ENCODE data around the gene CDRT15.

CDRT15 gene

GRCh38 chr17:14206891-14207290 lies 29.8 kb downstream of the CDRT15 start:
- H2BK15ac ChIP-seq (ENCODE audit: low read length): no peak overlapping the region
- peaks cover 4 to 5% of the 10 kb centered on the region in 2 donors for H3K9me3 ChIP-seq (replicated peaks in 1 of 2; ENCODE audit: control insufficient read depth in 2 of 2, insufficient read depth in 1 of 2, low read depth in 1 of 2, low read length in 2 of 2)
- no peak overlapping the region for H2BK120ac ChIP-seq (ENCODE audit: low read depth, low read length)
- H4K91ac ChIP-seq (ENCODE audit: low read depth, low read length, poor library complexity): no peak overlapping the region
- no peak overlapping the region for H3K23ac ChIP-seq (ENCODE audit: low read depth, low read length, poor library complexity)
- H2AFZ ChIP-seq (ENCODE audit: low read length): no peak overlapping the region
- no peak overlapping the region for H3K4me3 ChIP-seq (ENCODE audit: low read length in 2 of 2)
- H3K36me3 ChIP-seq (replicated peaks in 1 of 2; ENCODE audit: control insufficient read depth in 2 of 2, insufficient read depth in 2 of 2, low read length in 2 of 2): peaks cover 6 to 28% of the 10 kb centered on the region in 2 donors
- H2BK12ac ChIP-seq (ENCODE audit: low read length): no peak overlapping the region
- no peak overlapping the region for H3K14ac ChIP-seq (ENCODE audit: low read length)
- no peak overlapping the region for H4K8ac ChIP-seq (ENCODE audit: low read depth, low read length)
- H3K4me1 ChIP-seq (ENCODE audit: control insufficient read depth in 2 of 2, insufficient read depth in 1 of 2, low read depth in 1 of 2, low read length in 2 of 2): no peaks in the 10 kb centered on the region
- no peak overlapping the region for H3K4me2 ChIP-seq (ENCODE audit: insufficient read depth, low read length, poor library complexity, severe bottlenecking)
- H3K4ac ChIP-seq (ENCODE audit: low read length): no peak overlapping the region
- no peak for DNase-seq (ENCODE audit: low spot score)
- H3K27ac ChIP-seq (replicated peaks; ENCODE audit: low read length): no peak overlapping the region
- H3K18ac ChIP-seq (ENCODE audit: low read length): peak overlapping the region; percentile 39
- no CpG with 5 or more reads among the region's 29 CpGs for WGBS, 2 donors (ENCODE audit: extremely low coverage in 2 of 2, insufficient read length in 2 of 2, insufficient replicate concordance in 1 of 2)
- H3K9ac ChIP-seq (ENCODE audit: low read depth, low read length, poor library complexity): peak overlapping the region; percentile 7
- H2AK5ac ChIP-seq (ENCODE audit: low read depth, low read length): no peak overlapping the region
- H3K27me3 ChIP-seq (ENCODE audit: control insufficient read depth in 3 of 3, insufficient read depth in 3 of 3, low read depth in 1 of 3, low read length in 3 of 3): no peaks in the 10 kb centered on the region
- no peak overlapping the region for H2BK5ac ChIP-seq (ENCODE audit: low read length)
- no peaks in the 10 kb centered on the region for H3K79me1 ChIP-seq (ENCODE audit: low read depth, low read length)

GRCh38 chr17:14205992-14206461 lies 30.6 kb downstream of the CDRT15 start:
- no peak overlapping the region for H2BK15ac ChIP-seq (ENCODE audit: low read length)
- H3K9ac ChIP-seq (ENCODE audit: low read depth, low read length, poor library complexity): no peak overlapping the region
- H3K27ac ChIP-seq (replicated peaks; ENCODE audit: low read length): no peak overlapping the region
- H3K4me1 ChIP-seq (ENCODE audit: control insufficient read depth in 2 of 2, insufficient read depth in 1 of 2, low read depth in 1 of 2, low read length in 2 of 2): peaks cover 0 to 2% of the 10 kb centered on the region in 2 donors
- no peak overlapping the region for H3K4me2 ChIP-seq (ENCODE audit: insufficient read depth, low read length, poor library complexity, severe bottlenecking)
- H3K27me3 ChIP-seq (ENCODE audit: control insufficient read depth in 3 of 3, insufficient read depth in 3 of 3, low read depth in 1 of 3, low read length in 3 of 3): no peaks in the 10 kb centered on the region
- H2BK120ac ChIP-seq (ENCODE audit: low read depth, low read length): no peak overlapping the region
- H3K9me3 ChIP-seq (replicated peaks in 1 of 2; ENCODE audit: control insufficient read depth in 2 of 2, insufficient read depth in 1 of 2, low read depth in 1 of 2, low read length in 2 of 2): no peaks in the 10 kb centered on the region
- no peak overlapping the region for H3K14ac ChIP-seq (ENCODE audit: low read length)
- H3K23ac ChIP-seq (ENCODE audit: low read depth, low read length, poor library complexity): no peak overlapping the region
- DNase-seq (ENCODE audit: low spot score): no peak
- H4K91ac ChIP-seq (ENCODE audit: low read depth, low read length, poor library complexity): no peak overlapping the region
- no CpG with 5 or more reads among the region's 13 CpGs for WGBS, 2 donors (ENCODE audit: extremely low coverage in 2 of 2, insufficient read length in 2 of 2, insufficient replicate concordance in 1 of 2)
- H3K36me3 ChIP-seq (replicated peaks in 1 of 2; ENCODE audit: control insufficient read depth in 2 of 2, insufficient read depth in 2 of 2, low read length in 2 of 2): peaks cover 6 to 28% of the 10 kb centered on the region in 2 donors
- no peak overlapping the region for H2AFZ ChIP-seq (ENCODE audit: low read length)
- H2BK5ac ChIP-seq (ENCODE audit: low read length): no peak overlapping the region
- H2BK12ac ChIP-seq (ENCODE audit: low read length): no peak overlapping the region
- peak overlapping the region; percentile 53 for H3K18ac ChIP-seq (ENCODE audit: low read length)
- H3K79me1 ChIP-seq (ENCODE audit: low read depth, low read length): no peaks in the 10 kb centered on the region
- H3K4ac ChIP-seq (ENCODE audit: low read length): no peak overlapping the region
- no peak overlapping the region for H3K4me3 ChIP-seq (ENCODE audit: low read length in 2 of 2)
- no peak overlapping the region for H4K8ac ChIP-seq (ENCODE audit: low read depth, low read length)
- H2AK5ac ChIP-seq (ENCODE audit: low read depth, low read length): no peak overlapping the region

- no peak overlapping the region for H2BK12ac ChIP-seq (ENCODE audit: low read length)
- H3K23ac ChIP-seq (ENCODE audit: low read depth, low read length, poor library complexity): no peak overlapping the region
- H3K18ac ChIP-seq (ENCODE audit: low read length): no peak overlapping the region
- no peaks in the 10 kb centered on the region for H3K27me3 ChIP-seq (ENCODE audit: control insufficient read depth in 3 of 3, insufficient read depth in 3 of 3, low read depth in 1 of 3, low read length in 3 of 3)
- no peaks in the 10 kb centered on the region for H3K9me3 ChIP-seq (replicated peaks in 1 of 2; ENCODE audit: control insufficient read depth in 2 of 2, insufficient read depth in 1 of 2, low read depth in 1 of 2, low read length in 2 of 2)
- no peak overlapping the region for H3K4me2 ChIP-seq (ENCODE audit: insufficient read depth, low read length, poor library complexity, severe bottlenecking)
- H3K79me1 ChIP-seq (ENCODE audit: low read depth, low read length): no peaks in the 10 kb centered on the region
- no peak overlapping the region for H2AFZ ChIP-seq (ENCODE audit: low read length)
- no peak overlapping the region for H2BK15ac ChIP-seq (ENCODE audit: low read length)
- no peak overlapping the region for H4K8ac ChIP-seq (ENCODE audit: low read depth, low read length)
- H3K4me1 ChIP-seq (ENCODE audit: control insufficient read depth in 2 of 2, insufficient read depth in 1 of 2, low read depth in 1 of 2, low read length in 2 of 2): peaks cover 0 to 2% of the 10 kb centered on the region in 2 donors
- no CpG with 5 or more reads among the region's 10 CpGs for WGBS, 2 donors (ENCODE audit: extremely low coverage in 2 of 2, insufficient read length in 2 of 2, insufficient replicate concordance in 1 of 2)
- no peak overlapping the region for H2BK5ac ChIP-seq (ENCODE audit: low read length)
- H3K27ac ChIP-seq (replicated peaks; ENCODE audit: low read length): no peak overlapping the region
- H3K9ac ChIP-seq (ENCODE audit: low read depth, low read length, poor library complexity): no peak overlapping the region
- peaks cover 6 to 28% of the 10 kb centered on the region in 2 donors for H3K36me3 ChIP-seq (replicated peaks in 1 of 2; ENCODE audit: control insufficient read depth in 2 of 2, insufficient read depth in 2 of 2, low read length in 2 of 2)
- no peak overlapping the region for H3K14ac ChIP-seq (ENCODE audit: low read length)
- no peak overlapping the region for H3K4me3 ChIP-seq (ENCODE audit: low read length in 2 of 2)
- DNase-seq (ENCODE audit: low spot score): no peak
- H4K91ac ChIP-seq (ENCODE audit: low read depth, low read length, poor library complexity): no peak overlapping the region
- no peak overlapping the region for H2BK120ac ChIP-seq (ENCODE audit: low read depth, low read length)
- H2AK5ac ChIP-seq (ENCODE audit: low read depth, low read length): no peak overlapping the region
- no peak overlapping the region for H3K4ac ChIP-seq (ENCODE audit: low read length)
These were observed 31.3 kb downstream of the CDRT15 start for GRCh38 chr17:14205380-14205779.

GRCh38 chr17:14204546-14204945 lies 32.1 kb downstream of the CDRT15 start:
- Histone ChIP-seq H2BK15ac (ENCODE audit: low read length) (no peak overlapping the region), H4K91ac (ENCODE audit: low read depth, low read length, poor library complexity) (no peak overlapping the region), H3K27me3 (ENCODE audit: control insufficient read depth in 3 of 3, insufficient read depth in 3 of 3, low read depth in 1 of 3, low read length in 3 of 3) (no peaks in the 10 kb centered on the region), H2AFZ (ENCODE audit: low read length) (no peak overlapping the region), H3K4me3 (ENCODE audit: low read length in 2 of 2) (no peak overlapping the region), H2BK12ac (ENCODE audit: low read length) (no peak overlapping the region), H3K18ac (ENCODE audit: low read length) (no peak overlapping the region), H3K14ac (ENCODE audit: low read length) (no peak overlapping the region), H3K4me1 (ENCODE audit: control insufficient read depth in 2 of 2, insufficient read depth in 1 of 2, low read depth in 1 of 2, low read length in 2 of 2) (peaks cover 2 to 5% of the 10 kb centered on the region in 2 donors), H2AK5ac (ENCODE audit: low read depth, low read length) (no peak overlapping the region), H3K9me3 (replicated peaks in 1 of 2; ENCODE audit: control insufficient read depth in 2 of 2, insufficient read depth in 1 of 2, low read depth in 1 of 2, low read length in 2 of 2) (no peaks in the 10 kb centered on the region), H2BK5ac (ENCODE audit: low read length) (no peak overlapping the region), H3K4ac (ENCODE audit: low read length) (no peak overlapping the region), H3K23ac (ENCODE audit: low read depth, low read length, poor library complexity) (no peak overlapping the region), H4K8ac (ENCODE audit: low read depth, low read length) (no peak overlapping the region), H3K9ac (ENCODE audit: low read depth, low read length, poor library complexity) (no peak overlapping the region), H2BK120ac (ENCODE audit: low read depth, low read length) (no peak overlapping the region), H3K27ac (replicated peaks; ENCODE audit: low read length) (no peak overlapping the region), H3K4me2 (ENCODE audit: insufficient read depth, low read length, poor library complexity, severe bottlenecking) (no peak overlapping the region), H3K36me3 (replicated peaks in 1 of 2; ENCODE audit: control insufficient read depth in 2 of 2, insufficient read depth in 2 of 2, low read length in 2 of 2) (peaks cover 2 to 22% of the 10 kb centered on the region in 2 donors), H3K79me1 (ENCODE audit: low read depth, low read length) (no peaks in the 10 kb centered on the region)
- DNase-seq (ENCODE audit: low spot score): no peak
- no CpG with 5 or more reads among the region's 2 CpGs for WGBS, 2 donors (ENCODE audit: extremely low coverage in 2 of 2, insufficient read length in 2 of 2, insufficient replicate concordance in 1 of 2)

Data from neuronal stem cell (in vitro differentiated cells).